HepG2 (cell line): Measurements from ENCODE around the gene MLX. TPM values are rescaled to one million over a fixed set of nuclear protein-coding genes. Genes with fewer than 3 reads are reported as not detected.

ENCODE experiments used
- ATF5 ChIP-seq: sonication (generic); formaldehyde crosslinking; IDR thresholded peaks from 2 replicates; pipeline ENCODE4 v1.4.0; 2020; ENCODE audit warnings: mild to moderate bottlenecking, low read depth, missing genetic modification reagents
- CENPBD1 ChIP-seq: sonication (generic); formaldehyde crosslinking; IDR thresholded peaks from 2 replicates; pipeline ENCODE4 v1.8.0; 2022; ENCODE audit warnings: missing genetic modification reagents, low read depth, mild to moderate bottlenecking, borderline replicate concordance
- CTCF ChIP-seq: sonication (generic); formaldehyde crosslinking; IDR thresholded peaks from 2 replicates; pipeline ENCODE4 v1.5.0; 2020; ENCODE audit warnings: mild to moderate bottlenecking, missing genetic modification reagents, moderate library complexity
- EEA1 ChIP-seq: sonication (generic); formaldehyde crosslinking; IDR thresholded peaks from 2 replicates; pipeline ENCODE4 v1.5.1; 2020; ENCODE audit warnings: mild to moderate bottlenecking, missing genetic modification reagents, borderline replicate concordance
- HDAC6 ChIP-seq: fragments of 200-600 bp; sonication (generic); IDR thresholded peaks from 2 replicates; pipeline ENCODE4 v1.7.0; 2017; ENCODE audit warnings: mild to moderate bottlenecking, antibody characterized with exemption, low read length, low read depth
- KMT2A ChIP-seq: sonication (generic); formaldehyde crosslinking; IDR thresholded peaks from 2 replicates; pipeline ENCODE4 v1.4.0; 2020; ENCODE audit warnings: missing genetic modification reagents
- PHF21A ChIP-seq: sonication (generic); formaldehyde crosslinking; IDR thresholded peaks from 2 replicates; pipeline ENCODE4 v1.5.0; 2020; ENCODE audit warnings: mild to moderate bottlenecking, missing genetic modification reagents
- PPARG ChIP-seq: conservative IDR thresholded peaks from 2 replicates; pipeline ENCODE4 v1.6.1; 2016; ENCODE audit warnings: missing biosample characterization, missing genetic modification reagents
- RFXANK ChIP-seq: IDR thresholded peaks from 2 replicates; pipeline ENCODE4 v1.6.1; 2016
- RXRA ChIP-seq: sonication (generic); formaldehyde crosslinking; IDR thresholded peaks from 2 replicates; pipeline ENCODE4 v1.5.1; 2020; ENCODE audit warnings: missing genetic modification reagents
- TBX2 ChIP-seq: sonication (generic); formaldehyde crosslinking; IDR thresholded peaks from 2 replicates; pipeline ENCODE4 v1.5.0; 2020; ENCODE audit warnings: missing genetic modification reagents, mild to moderate bottlenecking, borderline replicate concordance
- ZBTB38 ChIP-seq: sonication (generic); formaldehyde crosslinking; IDR thresholded peaks from 2 replicates; pipeline ENCODE4 v1.5.1; 2020; ENCODE audit warnings: mild to moderate bottlenecking, missing genetic modification reagents
- ZNF407 ChIP-seq: sonication (generic); formaldehyde crosslinking; IDR thresholded peaks from one replicate; pipeline ENCODE4 v1.5.1; 2020; ENCODE audit warnings: mild to moderate bottlenecking, missing genetic modification reagents; ENCODE audit errors: not compliant biosample characterization
- ZNF558 ChIP-seq: sonication (generic); formaldehyde crosslinking; IDR thresholded peaks from 2 replicates; pipeline ENCODE4 v1.9.0; 2022; ENCODE audit warnings: mild to moderate bottlenecking, missing genetic modification reagents, borderline replicate concordance
- ZNF816 ChIP-seq: sonication (generic); formaldehyde crosslinking; IDR thresholded peaks from 2 replicates; pipeline ENCODE4 v1.8.0; 2022; ENCODE audit warnings: missing genetic modification reagents, mild to moderate bottlenecking, borderline replicate concordance
- polyA plus RNA-seq, 8 experiments: library from polyadenylated mRNA; depleted of rRNA in 3 of 8; stranded (reverse) in 7 of 8; unstranded in 1 of 8; fragments of >200 nt; fragmentation: Illumina TruSeq in 4 of 8; extraction: Trizol in 4 of 8; gene quantifications; 2 replicates each; pipeline versions ENCODE4 v1.2.1 to v1.2.3, GENCODE V29; 2011 to 2016; ENCODE audit warnings: low read depth in 4 of 8, missing spikeins in 1 of 8, mixed read lengths in 1 of 8; ENCODE audit not compliant: insufficient read depth in 1 of 8
- total RNA-seq, 5 experiments: library from RNA; depleted of rRNA; stranded (reverse); fragments of >200 nt; fragmentation: Illumina TruSeq; extraction: Trizol; gene quantifications; 2 replicates each; pipeline ENCODE4 v1.2.3, GENCODE V29; 2016; ENCODE audit warnings: low read depth in 1 of 5

MLX gene
- total and polyA plus RNA-seq, 2 of the 13 experiments (the other 11 are each of a cell fraction or from before 2014, with no cell fraction given) = 38.9 to 74.4 TPM

- TF ChIP-seq RXRA (CRISPR knock-in tag) (no peak), PPARG (CRISPR knock-in tag) (peak; percentile 68), CTCF (CRISPR knock-in tag) (peak; percentile 30; the same call in 1 of the 2 replicates), RFXANK (0 out of 2 replicates have a peak, but pooled peaks have one; percentile 55), CENPBD1 (no peak), TBX2 (CRISPR knock-in tag) (0 out of 2 replicates have a peak, but pooled peaks have one; percentile 3), ZBTB38 (peak; percentile 98), EEA1 (CRISPR knock-in tag) (0 out of 2 replicates have a peak, but pooled peaks have one; percentile 60), HDAC6 (no peak), ATF5 (CRISPR knock-in tag) (no peak), ZNF816 (CRISPR knock-in tag) (0 out of 2 replicates have a peak, but pooled peaks have one; percentile 70), KMT2A (CRISPR knock-in tag) (0 out of 2 replicates have a peak, but pooled peaks have one; percentile 54), ZNF558 (CRISPR knock-in tag) (no peak), PHF21A (CRISPR knock-in tag) (peak; percentile 18; the same call in 1 of the 2 replicates), ZNF407 (CRISPR knock-in tag) (peak; percentile 32)
Measured at GRCh38 chr17:42535155-42536047, 31.5 kb upstream of the MLX start (continued).
